ENCODE data around the gene UGT1A8. TPM values are rescaled to one million over a fixed set of nuclear protein-coding genes. Genes with fewer than 3 reads are reported as not detected.

The UGT1A8 gene
- total RNA-seq, 1 donor from 2014 or later, result not detected

- TF ChIP-seq CTCF (IDR thresholded peaks at IDR 0.05), result no peak
- Mint-ChIP-seq H3K27ac (ENCODE audit: unreplicated experiment) (no peak overlapping the region), H3K4me3 (ENCODE audit: unreplicated experiment) (no peak overlapping the region), H3K36me3 (ENCODE audit: low read depth) (no peaks in the 10 kb centered on the region), H3K27me3 (ENCODE audit: low read depth) (peaks cover 18% of the 10 kb centered on the region), H3K9me3 (ENCODE audit: low read depth) (no peaks in the 10 kb centered on the region), H3K4me1 (ENCODE audit: low read depth) (peaks cover 10% of the 10 kb centered on the region)
- no peak for DNase-seq (ENCODE audit: low spot score)
These were observed 147.3 kb downstream of the UGT1A8 start for GRCh38 chr2:233764761-233765160.

GRCh38 chr2:233766416-233766815 lies 149.0 kb downstream of the UGT1A8 start:
- TF ChIP-seq CTCF (IDR thresholded peaks at IDR 0.05), result no peak
- Mint-ChIP-seq H3K27ac (ENCODE audit: unreplicated experiment) (no peak overlapping the region), H3K9me3 (ENCODE audit: low read depth) (no peaks in the 10 kb centered on the region), H3K4me1 (ENCODE audit: low read depth) (peaks cover 10% of the 10 kb centered on the region), H3K36me3 (ENCODE audit: low read depth) (peaks cover 1% of the 10 kb centered on the region), H3K4me3 (ENCODE audit: unreplicated experiment) (no peak overlapping the region), H3K27me3 (ENCODE audit: low read depth) (peaks cover 24% of the 10 kb centered on the region)
- no peak for DNase-seq (ENCODE audit: low spot score)

GRCh38 chr2:233768076-233768475 lies 150.6 kb downstream of the UGT1A8 start:
- no peak for DNase-seq (ENCODE audit: low spot score)
- Mint-ChIP-seq H3K27me3 (ENCODE audit: low read depth) (peaks cover 26% of the 10 kb centered on the region), H3K36me3 (ENCODE audit: low read depth) (peaks cover 1% of the 10 kb centered on the region), H3K4me3 (ENCODE audit: unreplicated experiment) (no peak overlapping the region), H3K27ac (ENCODE audit: unreplicated experiment) (no peak overlapping the region), H3K9me3 (ENCODE audit: low read depth) (no peaks in the 10 kb centered on the region), H3K4me1 (ENCODE audit: low read depth) (peaks cover 10% of the 10 kb centered on the region)
- no peak for TF ChIP-seq CTCF (IDR thresholded peaks at IDR 0.05)

GRCh38 chr2:233769260-233769659 lies 151.8 kb downstream of the UGT1A8 start:
- Mint-ChIP-seq H3K9me3 (ENCODE audit: low read depth) (no peaks in the 10 kb centered on the region), H3K4me3 (ENCODE audit: unreplicated experiment) (no peak overlapping the region), H3K27me3 (ENCODE audit: low read depth) (peaks cover 21% of the 10 kb centered on the region), H3K36me3 (ENCODE audit: low read depth) (peaks cover 1% of the 10 kb centered on the region), H3K4me1 (ENCODE audit: low read depth) (peaks cover 4% of the 10 kb centered on the region), H3K27ac (ENCODE audit: unreplicated experiment) (no peak overlapping the region)
- DNase-seq (ENCODE audit: low spot score), result no peak
- no peak for TF ChIP-seq CTCF (IDR thresholded peaks at IDR 0.05)

- H3K27me3 Mint-ChIP-seq (ENCODE audit: low read depth), result peaks cover 19% of the 10 kb centered on the region
- peaks cover 6% of the 10 kb centered on the region for H3K9me3 Mint-ChIP-seq (ENCODE audit: low read depth)
- H3K4me1 Mint-ChIP-seq (ENCODE audit: low read depth), result no peaks in the 10 kb centered on the region
These were observed 154.7 kb downstream of the UGT1A8 start for GRCh38 chr2:233772153-233772552.

More at GRCh38 chr2:233772153-233772552, 154.7 kb downstream of the UGT1A8 start:
- Mint-ChIP-seq H3K36me3 (ENCODE audit: low read depth) (peaks cover 1% of the 10 kb centered on the region), H3K4me3 (ENCODE audit: unreplicated experiment) (no peak overlapping the region), H3K27ac (ENCODE audit: unreplicated experiment) (no peak overlapping the region)
- DNase-seq (ENCODE audit: low spot score), result no peak
- no peak for TF ChIP-seq CTCF (IDR thresholded peaks at IDR 0.05)

Data from chondrocyte (in vitro differentiated cells).